IMR-90 (cell line): Measurements from ENCODE around the gene GSE1. TPM values are rescaled to one million over a fixed set of nuclear protein-coding genes. Genes with fewer than 3 reads are reported as not detected.

ENCODE experiments used
- ATAC-seq: fragments of 200-7000 bp; cut with Tn5 transposase; 2 replicates; pipeline ENCODE4 v1.9.1; 2020; ENCODE audit warnings: low read depth, mild to moderate bottlenecking, moderate library complexity
- BruUV-seq: library from RNA; stranded (reverse); fragments of 400-500 nt; replicated peaks from 2 replicates; lab custom pipeline; 2021; lab: Mats Ljungman, UMichigan
- CTCF ChIA-PET: fragments of 300-600 bp; formaldehyde crosslinking; extraction: SDS; loops from one replicate; lab custom pipeline; 2021; ENCODE audit warnings: antibody characterized with exemption; lab: Yijun Ruan, JAX
- POLR2A ChIA-PET: fragments of 300-600 bp; sonication (Branson Sonifier 250); formaldehyde crosslinking; loops from one replicate; lab custom pipeline; 2022; ENCODE audit warnings: antibody characterized with exemption; ENCODE audit not compliant: unreplicated experiment; lab: Charles Lee
- DNase-seq: peaks from one replicate; pipeline ENCODE4 v3.0.0; 2013
- H2AFZ ChIP-seq: replicated peaks from 2 replicates; pipeline ENCODE3; 2013; ENCODE audit warnings: low read length, mild to moderate bottlenecking; ENCODE audit not compliant: poor library complexity
- H2AK5ac ChIP-seq: 2 replicates; pipeline ENCODE4 v1.6.1; 2013; ENCODE audit warnings: low read depth, low read length, inconsistent platforms
- H2AK9ac ChIP-seq: replicated peaks from 2 replicates; pipeline ENCODE3; 2013; ENCODE audit warnings: mild to moderate bottlenecking, low read depth, low read length, moderate library complexity; ENCODE audit not compliant: poor library complexity
- H2BK120ac ChIP-seq: 2 replicates; pipeline ENCODE4 v1.6.1; 2013; ENCODE audit warnings: low read depth, low read length, inconsistent platforms
- H2BK15ac ChIP-seq: 3 replicates; pipeline ENCODE4 v1.6.1; 2013; ENCODE audit warnings: low read depth, low read length, inconsistent platforms
- H2BK20ac ChIP-seq: 2 replicates; pipeline ENCODE4 v1.6.1; 2013; ENCODE audit warnings: low read depth, mild to moderate bottlenecking, inconsistent platforms, low read length, moderate library complexity
- H2BK5ac ChIP-seq: 2 replicates; pipeline ENCODE4 v1.6.1; 2013; ENCODE audit warnings: mild to moderate bottlenecking, low read depth, low read length, inconsistent platforms; ENCODE audit not compliant: poor library complexity, severe bottlenecking
- H3K14ac ChIP-seq: replicated peaks from 2 replicates; pipeline ENCODE4 v1.6.1; 2013; ENCODE audit warnings: low read depth, low read length, inconsistent platforms
- H3K18ac ChIP-seq: 2 replicates; pipeline ENCODE4 v1.6.1; 2013; ENCODE audit warnings: low read depth, low read length, control low read depth
- H3K23ac ChIP-seq: 2 replicates; pipeline ENCODE4 v1.6.1; 2013; ENCODE audit warnings: low read depth, low read length, inconsistent platforms
- H3K27ac ChIP-seq: 2 replicates; pipeline ENCODE4 v1.5.1; 2013; ENCODE audit warnings: mild to moderate bottlenecking, control low read depth, low read length; ENCODE audit not compliant: insufficient read depth
- H3K27me3 ChIP-seq: 2 replicates; pipeline ENCODE4 v1.6.1; 2013; ENCODE audit warnings: low read length; ENCODE audit not compliant: control insufficient read depth, insufficient read depth
- H3K36me3 ChIP-seq: 2 replicates; pipeline ENCODE4 v1.6.1; 2013; ENCODE audit warnings: low read length, mixed read lengths; ENCODE audit not compliant: control insufficient read depth, insufficient read depth
- H3K4ac ChIP-seq: 2 replicates; pipeline ENCODE4 v1.6.1; 2013; ENCODE audit warnings: low read depth, low read length, inconsistent platforms
- H3K4me1 ChIP-seq: 2 replicates; pipeline ENCODE4 v1.6.1; 2013; ENCODE audit warnings: low read length, mixed read lengths; ENCODE audit not compliant: control insufficient read depth, insufficient read depth
- H3K4me2 ChIP-seq: 2 replicates; pipeline ENCODE4 v1.6.1; 2013; ENCODE audit warnings: low read depth, mild to moderate bottlenecking, control low read depth, low read length, moderate library complexity
- H3K4me3 ChIP-seq: 2 replicates; pipeline ENCODE4 v1.5.1; 2013; ENCODE audit warnings: low read depth, mild to moderate bottlenecking, control low read depth, low read length, moderate library complexity; ENCODE audit not compliant: insufficient read depth
- H3K56ac ChIP-seq: 2 replicates; pipeline ENCODE4 v1.6.1; 2013; ENCODE audit warnings: low read length, inconsistent platforms; ENCODE audit not compliant: insufficient read depth; ENCODE audit errors: extremely low read depth
- H3K79me1 ChIP-seq, 2 experiments: 2 replicates each; pipeline ENCODE4 v1.6.1; 2013; ENCODE audit warnings: low read length in 2 of 2, inconsistent platforms in 1 of 2, low read depth in 1 of 2
- H3K9ac ChIP-seq: 2 replicates; pipeline ENCODE4 v1.6.1; 2013; ENCODE audit warnings: low read depth, low read length, control low read depth
- H3K9me1 ChIP-seq: 2 replicates; pipeline ENCODE4 v1.6.1; 2013; ENCODE audit warnings: low read length, inconsistent platforms; ENCODE audit not compliant: insufficient read depth
- H3K9me3 ChIP-seq: 2 replicates; pipeline ENCODE4 v1.6.1; 2013; ENCODE audit warnings: low read length; ENCODE audit not compliant: control insufficient read depth, insufficient read depth
- H4K20me1 ChIP-seq: 2 replicates; pipeline ENCODE4 v1.6.1; 2013; ENCODE audit warnings: low read length, inconsistent platforms; ENCODE audit not compliant: insufficient read depth
- H4K5ac ChIP-seq: 2 replicates; pipeline ENCODE4 v1.6.1; 2013; ENCODE audit warnings: mild to moderate bottlenecking, low read depth, low read length, control low read depth
- H4K8ac ChIP-seq, 2 experiments: 2 replicates each; pipeline ENCODE4 v1.6.1; 2013; ENCODE audit warnings: low read depth in 2 of 2, low read length in 2 of 2, control low read depth in 1 of 2, inconsistent platforms in 1 of 2
- H4K91ac ChIP-seq: 2 replicates; pipeline ENCODE4 v1.6.1; 2013; ENCODE audit warnings: low read depth, low read length, inconsistent platforms; ENCODE audit not compliant: insufficient read depth
- CEBPB ChIP-seq: IDR thresholded peaks from 2 replicates; pipeline ENCODE4 v1.6.1; 2012; ENCODE audit warnings: low read depth, low read length, improper control_type of control experiment
- CHD1 ChIP-seq: IDR thresholded peaks from 2 replicates; pipeline ENCODE4 v1.6.1; 2012; ENCODE audit warnings: low read depth, low read length, improper control_type of control experiment
- FOS ChIP-seq: fragments of 150-350 bp; IDR thresholded peaks from 2 replicates; pipeline ENCODE4 v1.6.1; 2016; ENCODE audit warnings: low read depth, low read length
- MAFK ChIP-seq: IDR thresholded peaks from 2 replicates; pipeline ENCODE4 v1.6.1; 2012; ENCODE audit warnings: low read depth, low read length, improper control_type of control experiment
- MAZ ChIP-seq: IDR thresholded peaks from 2 replicates; pipeline ENCODE4 v1.6.1; 2012; ENCODE audit warnings: low read depth, mild to moderate bottlenecking, low read length, improper control_type of control experiment, moderate library complexity, borderline replicate concordance
- MXI1 ChIP-seq: IDR thresholded peaks from 2 replicates; pipeline ENCODE4 v1.6.1; 2012; ENCODE audit warnings: low read depth, mild to moderate bottlenecking, low read length, moderate library complexity, borderline replicate concordance
- NFE2L2 ChIP-seq: fragments of 150-350 bp; IDR thresholded peaks from 2 replicates; pipeline ENCODE4 v1.6.1; 2016; ENCODE audit warnings: low read depth, mild to moderate bottlenecking, low read length
- POLR2A ChIP-seq: IDR thresholded peaks from 2 replicates; pipeline ENCODE4 v1.6.1; 2012; ENCODE audit warnings: mild to moderate bottlenecking, low read depth, low read length
- RAD21 ChIP-seq: IDR thresholded peaks from 2 replicates; pipeline ENCODE4 v1.6.1; 2012; ENCODE audit warnings: low read length, improper control_type of control experiment
- RCOR1 ChIP-seq: IDR thresholded peaks from 2 replicates; pipeline ENCODE4 v1.6.1; 2012; ENCODE audit warnings: mild to moderate bottlenecking, low read length, improper control_type of control experiment; ENCODE audit not compliant: insufficient replicate concordance
- RFX5 ChIP-seq: IDR thresholded peaks from 2 replicates; pipeline ENCODE4 v1.8.0; 2012; ENCODE audit warnings: low read depth, mild to moderate bottlenecking, low read length, moderate library complexity
- SMC3 ChIP-seq: fragments of 150-350 bp; IDR thresholded peaks from 2 replicates; pipeline ENCODE4 v1.6.1; 2016; ENCODE audit warnings: low read depth, mild to moderate bottlenecking, antibody characterized with exemption, low read length, moderate library complexity
- whole genome bisulfite sequencing, 2 experiments: methylation state at CpG; one replicate each; pipeline versions ENCODE4 v1.1.5 to v1.1.7; 2013; ENCODE audit warnings: missing lambda C conversion rate in 2 of 2; ENCODE audit not compliant: insufficient read length in 1 of 2; ENCODE audit errors: extremely low coverage in 2 of 2; 5-methylcytosine and 5-hydroxymethylcytosine counted together
- dilution Hi-C: fragments of 300-500 bp; cut with HindIII; formaldehyde crosslinking; loops from one replicate; pipeline ENCODE4 v1.14.3; 2018; ENCODE audit warnings: low sequenced_read_pairs; ENCODE audit not compliant: unreplicated experiment
- in situ Hi-C: fragments of 300-500 bp; cut with MboI; formaldehyde crosslinking; loops from 3 replicates; pipeline ENCODE4 v1.14.3; 2019; ENCODE audit warnings: low sequenced_read_pairs, inconsistent platforms, mixed read lengths
- intact Hi-C: fragments of 100-400 bp; cut with micrococcal nuclease; formaldehyde crosslinking; loops from 2 replicates; pipeline ENCODE4 v1.10.0; 2022
- polyA plus RNA-seq, 3 experiments: library from polyadenylated mRNA; depleted of rRNA; stranded (reverse); fragments of >200 nt; gene quantifications; 2 replicates each; pipeline ENCODE4 v1.2.3, GENCODE V29; 2012; ENCODE audit warnings: low replicate concordance in 1 of 3
- total RNA-seq: library from RNA; depleted of rRNA; stranded (reverse); fragments of >200 nt; gene quantifications from 2 replicates; pipeline ENCODE4 v1.2.3, GENCODE V29; 2012
- TF ChIP-seq, protein P1 (sequence below): fragments of 150-350 bp; IDR thresholded peaks from 2 replicates; pipeline ENCODE4 v1.6.1; 2016; ENCODE audit warnings: low read depth, mild to moderate bottlenecking, low read length, moderate library complexity, borderline replicate concordance
- TF ChIP-seq, protein P2 (sequence below): conservative IDR thresholded peaks from 2 replicates; pipeline ENCODE4 v1.5.1; 2012; ENCODE audit warnings: mild to moderate bottlenecking, low read depth, low read length, improper control_type of control experiment
- TF ChIP-seq, protein P3 (sequence below): fragments of 150-350 bp; IDR thresholded peaks from 2 replicates; pipeline ENCODE4 v1.6.1; 2017; ENCODE audit warnings: mild to moderate bottlenecking, antibody characterized with exemption, low read length, low read depth

The GSE1 gene
- total and polyA plus RNA-seq, 2 of the 4 experiments (the other 2 are of a cell fraction): 14.9 to 25.5 TPM

DNA sequence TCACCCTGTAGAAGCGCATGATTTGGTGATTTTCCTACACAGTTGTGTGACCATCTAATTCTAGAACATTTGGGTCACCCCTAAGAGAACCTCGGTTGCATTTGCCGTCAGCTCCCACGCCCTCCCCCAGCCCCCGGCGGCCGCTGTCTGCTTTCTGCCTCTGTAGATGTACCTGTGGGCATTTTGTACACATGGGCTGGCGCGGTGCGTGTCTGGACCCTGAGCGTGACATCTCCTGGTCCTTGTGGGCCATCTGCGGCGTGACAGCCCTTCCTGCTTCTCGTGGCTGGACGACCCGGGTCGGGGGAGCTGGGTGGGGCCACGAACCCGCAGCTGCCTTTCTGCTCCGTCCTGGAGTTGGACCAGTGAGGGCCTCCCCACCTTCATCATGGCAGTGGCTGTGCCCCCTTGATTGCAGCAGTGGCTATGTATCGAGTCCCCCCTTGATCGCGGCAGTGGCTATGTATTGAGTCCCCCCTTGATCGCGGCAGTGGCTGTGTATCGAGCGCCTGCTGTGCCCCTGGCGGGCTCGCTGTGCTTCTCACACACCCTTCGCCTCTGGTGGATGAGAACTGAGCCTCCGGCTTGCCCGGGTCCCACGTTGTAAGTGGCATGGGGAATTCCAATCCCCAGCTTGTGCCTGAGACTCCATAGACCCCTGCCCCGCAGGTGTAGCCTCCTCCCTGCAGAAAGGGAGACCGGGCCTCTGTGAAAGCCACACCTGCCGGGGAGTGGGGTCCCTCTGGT, 24.1 kb downstream of the GSE1 start:
- H2AFZ ChIP-seq: no peak overlapping the region
- BruUV-seq: no TSS peak
- no peak overlapping the region for H2BK5ac ChIP-seq
- no peak overlapping the region for H4K5ac ChIP-seq
- peaks cover 2% of the 10 kb centered on the region; the same call in 1 of the 2 replicates for H3K4me1 ChIP-seq
- H3K9ac ChIP-seq: no peak overlapping the region
- H2BK20ac ChIP-seq: no peak overlapping the region
- H3K27ac ChIP-seq: no peak overlapping the region
- H2BK120ac ChIP-seq: no peak overlapping the region
- H2BK15ac ChIP-seq: no peak overlapping the region
- H3K79me1 ChIP-seq: peaks cover 12 to 22% of the 10 kb centered on the region in 2 experiments; a peak in 2 of 4 replicates
- in situ Hi-C loops: no loop called here
- POLR2A ChIA-PET: interaction anchor here (0.6 kb wide), 1 partner anchor 82 kb away, joined by 4 read pairs; no protein-coding TSS in a partner anchor
- H2AK5ac ChIP-seq: no peak overlapping the region
- no peak overlapping the region for H3K4ac ChIP-seq
- no peak overlapping the region for H3K4me3 ChIP-seq
- ATAC-seq: no peak
- no peak for DNase-seq
- no peak overlapping the region for H4K8ac ChIP-seq
- 96% methylated on average over 25 of the region's 36 CpGs; no CpG with 5 or more reads in 1 of the 2 experiments for WGBS, 2 experiments
- peaks cover 3% of the 10 kb centered on the region; the same call in 1 of the 2 replicates for H3K9me1 ChIP-seq
- dilution Hi-C loops: no loop called here
- peaks cover 8% of the 10 kb centered on the region; the same call in 1 of the 2 replicates for H3K36me3 ChIP-seq
- peaks cover 98% of the 10 kb centered on the region for H4K20me1 ChIP-seq
- no peak overlapping the region for H3K18ac ChIP-seq
- H2AK9ac ChIP-seq: no peak overlapping the region
- H3K9me3 ChIP-seq: no peaks in the 10 kb centered on the region
- H3K4me2 ChIP-seq: no peak overlapping the region
- no peak overlapping the region for H4K91ac ChIP-seq
- H3K23ac ChIP-seq: no peak overlapping the region
- CTCF ChIA-PET: no interaction called here
- no peak overlapping the region for H3K14ac ChIP-seq
- H3K56ac ChIP-seq: no peak overlapping the region
- no peaks in the 10 kb centered on the region for H3K27me3 ChIP-seq
- intact Hi-C loops: no loop called here
- no peak for TF ChIP-seq NFE2L2
- no peak for TF ChIP-seq CEBPB
- no peak for TF ChIP-seq CHD1
- no peak for TF ChIP-seq MAZ
- no peak for TF ChIP-seq MXI1
- no peak for TF ChIP-seq RFX5
- TF ChIP-seq POLR2A: no peak
- TF ChIP-seq FOS: no peak
- TF ChIP-seq SMC3: no peak
- TF ChIP-seq RCOR1: no peak
- TF ChIP-seq, protein P1, sequence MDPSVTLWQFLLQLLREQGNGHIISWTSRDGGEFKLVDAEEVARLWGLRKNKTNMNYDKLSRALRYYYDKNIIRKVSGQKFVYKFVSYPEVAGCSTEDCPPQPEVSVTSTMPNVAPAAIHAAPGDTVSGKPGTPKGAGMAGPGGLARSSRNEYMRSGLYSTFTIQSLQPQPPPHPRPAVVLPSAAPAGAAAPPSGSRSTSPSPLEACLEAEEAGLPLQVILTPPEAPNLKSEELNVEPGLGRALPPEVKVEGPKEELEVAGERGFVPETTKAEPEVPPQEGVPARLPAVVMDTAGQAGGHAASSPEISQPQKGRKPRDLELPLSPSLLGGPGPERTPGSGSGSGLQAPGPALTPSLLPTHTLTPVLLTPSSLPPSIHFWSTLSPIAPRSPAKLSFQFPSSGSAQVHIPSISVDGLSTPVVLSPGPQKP: no peak
- TF ChIP-seq, protein P2, sequence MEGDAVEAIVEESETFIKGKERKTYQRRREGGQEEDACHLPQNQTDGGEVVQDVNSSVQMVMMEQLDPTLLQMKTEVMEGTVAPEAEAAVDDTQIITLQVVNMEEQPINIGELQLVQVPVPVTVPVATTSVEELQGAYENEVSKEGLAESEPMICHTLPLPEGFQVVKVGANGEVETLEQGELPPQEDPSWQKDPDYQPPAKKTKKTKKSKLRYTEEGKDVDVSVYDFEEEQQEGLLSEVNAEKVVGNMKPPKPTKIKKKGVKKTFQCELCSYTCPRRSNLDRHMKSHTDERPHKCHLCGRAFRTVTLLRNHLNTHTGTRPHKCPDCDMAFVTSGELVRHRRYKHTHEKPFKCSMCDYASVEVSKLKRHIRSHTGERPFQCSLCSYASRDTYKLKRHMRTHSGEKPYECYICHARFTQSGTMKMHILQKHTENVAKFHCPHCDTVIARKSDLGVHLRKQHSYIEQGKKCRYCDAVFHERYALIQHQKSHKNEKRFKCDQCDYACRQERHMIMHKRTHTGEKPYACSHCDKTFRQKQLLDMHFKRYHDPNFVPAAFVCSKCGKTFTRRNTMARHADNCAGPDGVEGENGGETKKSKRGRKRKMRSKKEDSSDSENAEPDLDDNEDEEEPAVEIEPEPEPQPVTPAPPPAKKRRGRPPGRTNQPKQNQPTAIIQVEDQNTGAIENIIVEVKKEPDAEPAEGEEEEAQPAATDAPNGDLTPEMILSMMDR: no peak
- no peak for TF ChIP-seq RAD21
- TF ChIP-seq, protein P3, sequence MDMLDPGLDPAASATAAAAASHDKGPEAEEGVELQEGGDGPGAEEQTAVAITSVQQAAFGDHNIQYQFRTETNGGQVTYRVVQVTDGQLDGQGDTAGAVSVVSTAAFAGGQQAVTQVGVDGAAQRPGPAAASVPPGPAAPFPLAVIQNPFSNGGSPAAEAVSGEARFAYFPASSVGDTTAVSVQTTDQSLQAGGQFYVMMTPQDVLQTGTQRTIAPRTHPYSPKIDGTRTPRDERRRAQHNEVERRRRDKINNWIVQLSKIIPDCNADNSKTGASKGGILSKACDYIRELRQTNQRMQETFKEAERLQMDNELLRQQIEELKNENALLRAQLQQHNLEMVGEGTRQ: no peak
- no peak for TF ChIP-seq MAFK
